Cardiac muscle cell (in vitro differentiated cells and primary cell): ENCODE measurements around the gene CENPM. TPM values are rescaled to one million over a fixed set of nuclear protein-coding genes. Genes with fewer than 3 reads are reported as not detected.

Experiments
- DNase-seq, 2 donors: peaks; one replicate each; pipeline versions ENCODE4 v3.0.0 to v3.0.0-alpha.2; 2010 to 2017; ENCODE audit warnings: low read depth in 1 of 2, low spot score in 1 of 2
- H3K27ac ChIP-seq: fragments of 200-600 bp; sonication (generic); 2 replicates; pipeline ENCODE4 v1.5.1; 2016
- H3K27me3 ChIP-seq: fragments of 200-600 bp; sonication (generic); 2 replicates; pipeline ENCODE4 v1.6.0; 2016; ENCODE audit warnings: control low read depth
- H3K36me3 ChIP-seq: fragments of 200-600 bp; sonication (generic); 2 replicates; pipeline ENCODE4 v1.5.1; 2016; ENCODE audit warnings: control low read depth
- H3K4me1 ChIP-seq: fragments of 200-600 bp; sonication (generic); 2 replicates; pipeline ENCODE4 v1.8.1; 2017; ENCODE audit warnings: low read depth, mild to moderate bottlenecking, mixed run types
- H3K4me3 ChIP-seq: fragments of 200-600 bp; sonication (generic); 2 replicates; pipeline ENCODE4 v1.5.1; 2016; ENCODE audit warnings: mild to moderate bottlenecking
- H3K9me3 ChIP-seq: fragments of 200-600 bp; sonication (generic); 2 replicates; pipeline ENCODE4 v1.5.1; 2017; ENCODE audit warnings: low read depth, mild to moderate bottlenecking, control low read depth
- polyA plus RNA-seq: library from polyadenylated mRNA; unstranded; fragments of >200 nt; fragmentation: Nextera tagmentation; extraction: Ambion mirVana; gene quantifications from 2 replicates; pipeline ENCODE4 v1.2.1, GENCODE V29; 2016
- total RNA-seq: library from RNA; depleted of rRNA; stranded (reverse); fragments of >200 nt; gene quantifications from 2 replicates; pipeline ENCODE4 v1.2.3, GENCODE V29; 2016
- TF ChIP-seq, protein P1 (sequence below): IDR thresholded peaks from 2 replicates; pipeline ENCODE4 v1.5.1; 2012; ENCODE audit warnings: low read depth, mild to moderate bottlenecking, low read length

The CENPM gene
- total and polyA plus RNA-seq, 2 experiments from 2014 or later, result 25.8 to 26.7 TPM

DNA sequence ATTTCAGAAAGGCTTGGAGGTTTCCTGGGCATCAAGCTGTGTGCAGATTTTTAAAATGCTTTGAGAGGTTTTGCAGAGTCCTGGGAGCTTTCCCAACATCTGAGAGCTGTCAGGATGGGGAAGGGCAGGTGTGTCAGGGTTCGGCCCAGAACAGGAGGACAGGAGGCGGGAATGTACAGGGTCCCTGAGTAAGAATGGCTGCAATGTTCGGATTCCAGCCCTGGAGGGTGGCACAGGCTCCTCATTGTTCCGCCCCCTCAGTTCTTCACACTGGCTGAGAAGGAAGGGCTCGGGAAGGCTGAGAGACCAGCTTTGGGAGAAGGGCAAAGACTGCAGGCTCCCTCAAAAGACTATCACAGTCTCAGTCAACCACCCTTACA lies 17.1 kb upstream of the CENPM start:
- H3K36me3 ChIP-seq, result no peaks in the 10 kb centered on the region
- no peaks in the 10 kb centered on the region for H3K9me3 ChIP-seq
- H3K27me3 ChIP-seq, result no peaks in the 10 kb centered on the region

GRCh38 chr22:41963453-41964111 lies 16.6 kb upstream of the CENPM start:
- Histone ChIP-seq H3K36me3 (no peaks in the 10 kb centered on the region), H3K27me3 (no peaks in the 10 kb centered on the region), H3K4me3 (no peak overlapping the region), H3K27ac (no peak overlapping the region), H3K4me1 (no peaks in the 10 kb centered on the region), H3K9me3 (no peaks in the 10 kb centered on the region)
- peak in 1 of 2 donors; percentile 90 for DNase-seq
- TF ChIP-seq, protein P1, sequence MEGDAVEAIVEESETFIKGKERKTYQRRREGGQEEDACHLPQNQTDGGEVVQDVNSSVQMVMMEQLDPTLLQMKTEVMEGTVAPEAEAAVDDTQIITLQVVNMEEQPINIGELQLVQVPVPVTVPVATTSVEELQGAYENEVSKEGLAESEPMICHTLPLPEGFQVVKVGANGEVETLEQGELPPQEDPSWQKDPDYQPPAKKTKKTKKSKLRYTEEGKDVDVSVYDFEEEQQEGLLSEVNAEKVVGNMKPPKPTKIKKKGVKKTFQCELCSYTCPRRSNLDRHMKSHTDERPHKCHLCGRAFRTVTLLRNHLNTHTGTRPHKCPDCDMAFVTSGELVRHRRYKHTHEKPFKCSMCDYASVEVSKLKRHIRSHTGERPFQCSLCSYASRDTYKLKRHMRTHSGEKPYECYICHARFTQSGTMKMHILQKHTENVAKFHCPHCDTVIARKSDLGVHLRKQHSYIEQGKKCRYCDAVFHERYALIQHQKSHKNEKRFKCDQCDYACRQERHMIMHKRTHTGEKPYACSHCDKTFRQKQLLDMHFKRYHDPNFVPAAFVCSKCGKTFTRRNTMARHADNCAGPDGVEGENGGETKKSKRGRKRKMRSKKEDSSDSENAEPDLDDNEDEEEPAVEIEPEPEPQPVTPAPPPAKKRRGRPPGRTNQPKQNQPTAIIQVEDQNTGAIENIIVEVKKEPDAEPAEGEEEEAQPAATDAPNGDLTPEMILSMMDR, result no peak

More for the DNA sequence above, 17.1 kb upstream of the CENPM start:
- H3K4me3 ChIP-seq, result no peak overlapping the region
- TF ChIP-seq, protein P1, result no peak
- no peak for DNase-seq
- no peaks in the 10 kb centered on the region for H3K4me1 ChIP-seq
- H3K27ac ChIP-seq, result no peak overlapping the region

DNA sequence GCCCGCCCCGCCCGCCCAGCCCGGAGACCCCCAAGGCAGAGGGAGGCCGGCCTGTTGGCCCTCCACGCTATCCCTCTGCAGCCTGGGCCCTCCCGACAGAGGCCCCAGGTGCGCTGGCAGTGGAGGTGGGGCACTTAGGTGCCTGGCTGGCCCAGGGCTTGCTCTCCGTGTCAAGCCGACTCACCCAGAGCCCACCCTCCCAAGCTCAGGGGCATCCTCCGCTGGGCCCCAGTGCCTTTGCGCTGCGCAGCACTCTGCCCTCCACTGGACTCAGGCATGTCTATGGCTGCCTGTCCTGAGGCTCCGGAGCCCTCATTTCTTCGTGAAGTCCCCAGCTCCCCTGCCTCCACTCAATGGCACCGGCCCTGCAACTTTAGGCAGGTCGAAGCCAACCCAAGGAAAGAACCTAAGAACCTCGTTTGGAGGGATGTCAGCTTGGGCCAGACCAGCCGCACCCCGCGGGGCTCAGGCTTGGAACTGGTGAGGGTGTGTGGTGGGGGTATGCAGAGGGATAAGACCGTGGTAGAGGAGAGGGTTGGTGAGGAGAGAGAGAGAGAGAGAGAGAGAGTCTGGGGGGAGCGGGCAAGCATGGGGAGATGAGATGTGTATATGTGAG lies 11.1 kb upstream of the CENPM start:
- no peaks in the 10 kb centered on the region for H3K27me3 ChIP-seq
- H3K36me3 ChIP-seq, result no peaks in the 10 kb centered on the region
- H3K4me3 ChIP-seq, result no peak overlapping the region
- TF ChIP-seq, protein P1, result no peak
- H3K27ac ChIP-seq, result no peak overlapping the region
- no peaks in the 10 kb centered on the region for H3K9me3 ChIP-seq
- no peaks in the 10 kb centered on the region for H3K4me1 ChIP-seq
- DNase-seq, result no peak

- no peaks in the 10 kb centered on the region for H3K36me3 ChIP-seq
- H3K9me3 ChIP-seq, result no peaks in the 10 kb centered on the region
- H3K27me3 ChIP-seq, result no peaks in the 10 kb centered on the region
- H3K27ac ChIP-seq, result no peak overlapping the region
- TF ChIP-seq, protein P1, result no peak
- no peak overlapping the region for H3K4me3 ChIP-seq
- no peak for DNase-seq
- H3K4me1 ChIP-seq, result no peaks in the 10 kb centered on the region
Measured at GRCh38 chr22:41952713-41953112, 5.8 kb upstream of the CENPM start.

GRCh38 chr22:41951898-41952474 lies 5.0 kb upstream of the CENPM start, which contains the start of gene SMIM45:
Gene SMIM45, plus strand, starts transcription at chr22:41952150.
- no peaks in the 10 kb centered on the region for H3K27me3 ChIP-seq
- peak; percentile 24 to 64 for DNase-seq
- H3K4me1 ChIP-seq, result no peaks in the 10 kb centered on the region
- no peaks in the 10 kb centered on the region for H3K9me3 ChIP-seq
- TF ChIP-seq, protein P1, result no peak
- H3K27ac ChIP-seq, result no peak within 1 kb of the TSS
- no peak within 1 kb of the TSS for H3K4me3 ChIP-seq
- no peaks in the 10 kb centered on the region for H3K36me3 ChIP-seq
